K562 (cell line): ENCODE results near the gene SNTG2. TPM values are rescaled to one million over a fixed set of nuclear protein-coding genes. Genes with fewer than 3 reads are reported as not detected.

Experiments used
- ATAC-seq: fragments of 200-7000 bp; cut with Tn5 transposase; 3 replicates; pipeline ENCODE4 v1.9.1; 2020; ENCODE audit warnings: moderate library complexity
- BruUV-seq: library from RNA; stranded (reverse); fragments of 400-500 nt; replicated peaks from 2 replicates; lab custom pipeline; 2021; lab: Mats Ljungman, UMichigan
- CTCF ChIA-PET: fragments of 300-600 bp; formaldehyde crosslinking; extraction: SDS; loops from one replicate; lab custom pipeline; 2021; ENCODE audit warnings: low intra/inter-chr PET ratio; lab: Yijun Ruan, JAX
- POLR2A ChIA-PET: fragments of 300-600, 350-650 bp; sonication (Branson Sonifier 250); formaldehyde crosslinking; extraction: SDS; loops from one replicate; lab custom pipeline; 2021; ENCODE audit warnings: antibody characterized with exemption, inconsistent platforms; lab: Yijun Ruan, JAX
- DNase-seq, 4 experiments: peaks; one replicate each; pipeline versions ENCODE4 v3.0.0 to v3.0.0-alpha.2; 2011 to 2018; ENCODE audit warnings: low spot score in 3 of 4, mixed read lengths in 3 of 4; ENCODE audit errors: extremely low read depth in 1 of 4
- FAIRE-seq: peaks from 2 replicates; lab custom pipeline; 2011; peaks lifted over from hg19 to GRCh38; lab: Jason Lieb, UNC
- H2AFZ ChIP-seq: 2 replicates; pipeline ENCODE4 v1.6.0; 2011; ENCODE audit warnings: low read depth, low read length, control low read depth, inconsistent platforms
- H3K27ac ChIP-seq: fragments of 200-600 bp; 3 replicates; pipeline ENCODE4 v1.8.0; 2011; ENCODE audit warnings: low read depth, mild to moderate bottlenecking, control low read depth, inconsistent platforms, low read length, moderate library complexity, mixed read lengths; ENCODE audit errors: extremely low read depth
- H3K27me3 ChIP-seq, 2 experiments: fragments of 300-600 bp in 1 of 2; 2 replicates in 1 of 2; 3 replicates in 1 of 2; pipeline versions ENCODE4 v1.6.0 to v1.8.0; 2011; ENCODE audit warnings: inconsistent platforms in 2 of 2, low read length in 2 of 2, mild to moderate bottlenecking in 1 of 2, mixed read lengths in 1 of 2, moderate library complexity in 1 of 2; ENCODE audit not compliant: control insufficient read depth in 2 of 2, insufficient read depth in 2 of 2
- H3K36me3 ChIP-seq: fragments of 300-600 bp; 3 replicates; pipeline ENCODE4 v1.8.0; 2011; ENCODE audit warnings: mild to moderate bottlenecking, low read length, inconsistent platforms; ENCODE audit not compliant: control insufficient read depth, insufficient read depth
- H3K4me1 ChIP-seq, 2 experiments: fragments of 200-600 bp in 1 of 2; replicated peaks in 1 of 2; 2 replicates in 1 of 2; 3 replicates in 1 of 2; pipeline versions ENCODE4 v1.5.1 to v1.8.0; 2011; ENCODE audit warnings: inconsistent platforms in 2 of 2, low read length in 2 of 2, mild to moderate bottlenecking in 1 of 2, mixed read lengths in 1 of 2, moderate library complexity in 1 of 2; ENCODE audit not compliant: control insufficient read depth in 2 of 2, insufficient read depth in 2 of 2
- H3K4me2 ChIP-seq: 2 replicates; pipeline ENCODE4 v1.6.1; 2011; ENCODE audit warnings: low read length, control low read depth, inconsistent platforms, mixed read lengths; ENCODE audit not compliant: insufficient read depth
- H3K4me3 ChIP-seq: fragments of 200-600 bp; sonication (generic), shearing (Covaris generic); 2 replicates; pipeline ENCODE4 v1.5.1; 2016; ENCODE audit warnings: control low read depth, inconsistent platforms
- H3K79me2 ChIP-seq: fragments of 200-600 bp; 3 replicates; pipeline ENCODE4 v1.8.0; 2011; ENCODE audit warnings: low read length, inconsistent platforms; ENCODE audit not compliant: control insufficient read depth, insufficient read depth
- H3K9ac ChIP-seq, 2 experiments: 2 replicates each; pipeline versions ENCODE4 v1.6.0 to v1.6.1; 2011; ENCODE audit warnings: low read depth in 2 of 2, low read length in 2 of 2, control low read depth in 1 of 2, inconsistent platforms in 1 of 2, mild to moderate bottlenecking in 1 of 2, mixed read lengths in 1 of 2; ENCODE audit not compliant: insufficient read depth in 1 of 2
- H3K9me1 ChIP-seq: one replicate; pipeline ENCODE4 v1.6.0; 2011; ENCODE audit warnings: inconsistent platforms, mild to moderate bottlenecking, low read length, moderate library complexity; ENCODE audit not compliant: control insufficient read depth, insufficient read depth
- H3K9me3 ChIP-seq: replicated peaks from 2 replicates; pipeline ENCODE4 v1.5.1; 2011; ENCODE audit warnings: low read depth, low read length, inconsistent platforms; ENCODE audit not compliant: control insufficient read depth, insufficient read depth
- H4K20me1 ChIP-seq: replicated peaks from 2 replicates; pipeline ENCODE4 v1.6.1; 2011; ENCODE audit warnings: low read length, inconsistent platforms, mixed read lengths; ENCODE audit not compliant: control insufficient read depth, insufficient read depth
- CEBPB ChIP-seq: fragments of 450-650 bp; IDR thresholded peaks from 2 replicates; pipeline ENCODE4 v1.6.1; 2016; ENCODE audit warnings: missing genetic modification characterization, missing compliant biosample characterization
- ETV5 ChIP-seq: sonication (generic); formaldehyde crosslinking; IDR thresholded peaks from 2 replicates; pipeline ENCODE4 v1.4.0; 2020; ENCODE audit warnings: low read depth, mild to moderate bottlenecking, missing genetic modification reagents
- GTF2A2 ChIP-seq: IDR thresholded peaks from 2 replicates; pipeline ENCODE4 v1.6.1; 2016; ENCODE audit warnings: mild to moderate bottlenecking, missing genetic modification characterization, missing compliant biosample characterization
- HCFC1 ChIP-seq: IDR thresholded peaks from 2 replicates; pipeline ENCODE4 v1.6.1; 2012; ENCODE audit warnings: low read depth, low read length, improper control_type of control experiment
- HNRNPK ChIP-seq: fragments of 200-400 bp; formaldehyde crosslinking; IDR thresholded peaks from one replicate; pipeline ENCODE4 v1.6.1; 2018; ENCODE audit warnings: mild to moderate bottlenecking, low read depth, low read length; ENCODE audit not compliant: poor library complexity, severe bottlenecking
- LCOR ChIP-seq: sonication (generic); formaldehyde crosslinking; IDR thresholded peaks from 2 replicates; pipeline ENCODE4 v1.8.0; 2022; ENCODE audit warnings: mild to moderate bottlenecking, missing genetic modification reagents
- MBD1 ChIP-seq: fragments of 250-450 bp; sonication (Bioruptor Pico); IDR thresholded peaks from 2 replicates; pipeline ENCODE4 v1.8.0; 2022; ENCODE audit warnings: inconsistent platforms
- PKNOX1 ChIP-seq: fragments of 450-650 bp; IDR thresholded peaks from 2 replicates; pipeline ENCODE4 v1.6.1; 2016
- POLR3G ChIP-seq: IDR thresholded peaks from 2 replicates; pipeline ENCODE4 v1.6.1; 2011; ENCODE audit not compliant: insufficient read length, insufficient replicate concordance; ENCODE audit errors: extremely low read depth
- SAFB ChIP-seq: fragments of 200-400 bp; formaldehyde crosslinking; IDR thresholded peaks from 2 replicates; pipeline ENCODE4 v1.6.1; 2017; ENCODE audit warnings: low read depth, low read length, borderline replicate concordance
- TAF7 ChIP-seq: fragments of 450-650 bp; IDR thresholded peaks from 2 replicates; pipeline ENCODE4 v1.6.1; 2016; ENCODE audit warnings: missing genetic modification characterization, missing compliant biosample characterization
- TEAD4 ChIP-seq, 2 experiments: sonication (generic) in 1 of 2; formaldehyde crosslinking in 1 of 2; IDR thresholded peaks; 2 replicates each; pipeline versions ENCODE4 v1.6.1 to v1.8.0; 2012 to 2022; ENCODE audit warnings: borderline replicate concordance in 1 of 2, inconsistent platforms in 1 of 2, low read length in 1 of 2, mild to moderate bottlenecking in 1 of 2, missing genetic modification reagents in 1 of 2
- UBTF ChIP-seq, 2 experiments: IDR thresholded peaks; 2 replicates each; pipeline ENCODE4 v1.6.1; 2012; ENCODE audit warnings: improper control_type of control experiment in 2 of 2, low read depth in 2 of 2, low read length in 2 of 2, borderline replicate concordance in 1 of 2
- ZNF165 ChIP-seq: fragments of 250-450 bp; sonication (Bioruptor Pico); IDR thresholded peaks from 2 replicates; pipeline ENCODE4 v1.4.0; 2020; ENCODE audit warnings: borderline replicate concordance
- ZNF280A ChIP-seq: fragments of 450-650 bp; IDR thresholded peaks from 2 replicates; pipeline ENCODE4 v1.6.1; 2018; ENCODE audit warnings: mild to moderate bottlenecking, low read depth; ENCODE audit not compliant: partially characterized antibody
- ZNF586 ChIP-seq: fragments of 450-650 bp; formaldehyde crosslinking; conservative IDR thresholded peaks from 2 replicates; pipeline ENCODE4 v1.4.0; 2020; ENCODE audit warnings: mild to moderate bottlenecking, moderate library complexity
- WGBS: fragments of 100-300 bp; shearing (Covaris generic); methylation state at CpG from one replicate; pipeline ENCODE4 v1.1.6; 2016; ENCODE audit warnings: low coverage, mixed read lengths; ENCODE audit not compliant: insufficient coverage; ENCODE audit errors: missing lambda C conversion rate; 5-methylcytosine and 5-hydroxymethylcytosine counted together
- in situ Hi-C: fragments of 300-500 bp; cut with MboI; formaldehyde crosslinking; loops from 4 replicates; pipeline ENCODE4 v1.15.0; 2018; ENCODE audit warnings: inconsistent platforms, mixed read lengths
- intact Hi-C: fragments of 100-400 bp; cut with micrococcal nuclease; formaldehyde crosslinking; loops from 2 replicates; pipeline ENCODE4 v1.14.2; 2022
- polyA plus RNA-seq, 8 experiments: library from polyadenylated mRNA; depleted of rRNA in 4 of 8; stranded (reverse) in 5 of 8; unstranded in 3 of 8; fragments of >200 nt; fragmentation: Nextera tagmentation in 2 of 8; fragmentation: Illumina TruSeq in 1 of 8; extraction: Ambion mirVana in 2 of 8; extraction: Trizol in 1 of 8; gene quantifications; 2 replicates each; pipeline versions ENCODE4 v1.2.1 to v1.2.3, GENCODE V29; 2011 to 2014; ENCODE audit warnings: inconsistent platforms in 1 of 8, missing spikeins in 1 of 8
- total RNA-seq, 7 experiments: library from RNA; depleted of rRNA in 6 of 7; stranded (reverse); fragments of >200 nt in 6 of 7; fragmentation: Illumina TruSeq in 2 of 7; extraction: Trizol in 2 of 7; gene quantifications; 2 replicates each; pipeline versions ENCODE4 v1.2.1 to v1.2.3, GENCODE V29; 2011 to 2021; ENCODE audit warnings: low replicate concordance in 1 of 7

Gene SNTG2
- total and polyA plus RNA-seq, 9 of the 15 experiments (the other 6 are each of a cell fraction or from before 2014, with no cell fraction given) = not detected

- in situ Hi-C loops (no loop called here), intact Hi-C loops (no loop called here)
- Histone ChIP-seq H3K79me2 (no peaks in the 10 kb centered on the region), H3K4me3 (no peak overlapping the region), H3K4me2 (no peak overlapping the region), H3K27ac (no peak overlapping the region), H2AFZ (no peak overlapping the region), H3K36me3 (no peaks in the 10 kb centered on the region), H3K27me3 (peaks cover 2 to 15% of the 10 kb centered on the region in 2 experiments; a peak in 2 of 5 replicates), H3K9ac (no peak overlapping the region), H3K4me1 (no peaks in the 10 kb centered on the region), H3K9me1 (no peaks in the 10 kb centered on the region), H3K9me3 (no peaks in the 10 kb centered on the region), H4K20me1 (no peaks in the 10 kb centered on the region; the same call in 1 of the 2 replicates)
- ChIA-PET POLR2A (interaction anchor here (0.6 kb wide), 1 partner anchor 16 kb away, joined by 3 read pairs; no protein-coding TSS in a partner anchor), CTCF (no interaction called here)
- no TSS peak for BruUV-seq
- FAIRE-seq (no peak), DNase-seq (no peak), ATAC-seq (no peak)
- no peak for TF ChIP-seq UBTF (IDR thresholded peaks at IDR 0.05; ENCODE audit: borderline replicate concordance in 1 of 2, low read depth in 2 of 2, low read length in 2 of 2)
- TF ChIP-seq TEAD4 (IDR thresholded peaks at IDR 0.05; ENCODE audit: low read length) = no peak
- no peak for TF ChIP-seq TEAD4 (CRISPR knock-in tag; IDR thresholded peaks at IDR 0.05; ENCODE audit: borderline replicate concordance)
- TF ChIP-seq LCOR = no peak
- no peak for TF ChIP-seq ZNF586 (CRISPR knock-in tag)
- TF ChIP-seq MBD1 (CRISPR knock-in tag) = no peak
- TF ChIP-seq HCFC1 = no peak
- no peak for TF ChIP-seq GTF2A2 (tag)
- no peak for TF ChIP-seq POLR3G
- no peak for TF ChIP-seq ZNF280A
- no peak for TF ChIP-seq TAF7 (tag)
- TF ChIP-seq PKNOX1 = no peak
- TF ChIP-seq SAFB = no peak
- TF ChIP-seq CEBPB (tag) = no peak
- no peak for TF ChIP-seq ZNF165 (CRISPR knock-in tag)
- no peak for TF ChIP-seq HNRNPK
- TF ChIP-seq ETV5 (CRISPR knock-in tag) = no peak
- 1% methylated on average over 10 of the region's 12 CpGs for WGBS
These were observed 315.7 kb downstream of the SNTG2 start for GRCh38 chr2:1266351-1266750.
